Activated CD4-positive, alpha-beta T cell treated with anti-CD3 and anti-CD28 coated beads, Interleukin-10, Interleukin-2, amounts not matched to agents 100 ng/mL and 50 ng/mL, durations not matched to agents 16 hours and 8 hours (primary cell): ENCODE results near the gene TF.

Experiments used
- DNase-seq: peaks from one replicate; pipeline ENCODE4 v3.0.0-alpha.2; 2020

The TF gene

DNA sequence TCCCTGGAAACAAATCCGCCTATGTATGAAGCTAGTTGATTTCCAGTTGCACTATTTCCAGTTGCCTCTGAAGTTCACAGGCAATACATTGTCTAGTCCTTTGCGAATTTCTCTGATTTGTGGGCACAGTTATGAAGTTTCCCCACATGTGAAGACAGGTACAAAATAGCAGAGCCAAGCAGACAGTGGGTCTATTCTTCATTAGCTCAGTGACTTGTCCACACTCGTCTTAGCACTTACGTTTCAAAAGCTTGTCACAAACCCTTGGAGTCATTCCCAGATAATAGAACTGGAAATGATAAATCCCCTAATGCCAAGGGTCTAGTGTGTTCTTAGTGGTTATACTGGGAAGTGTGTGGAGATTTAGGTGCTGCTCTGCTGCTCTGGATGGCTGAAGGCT, 73.9 kb downstream of the TF start:
- DNase-seq = no peak

DNA sequence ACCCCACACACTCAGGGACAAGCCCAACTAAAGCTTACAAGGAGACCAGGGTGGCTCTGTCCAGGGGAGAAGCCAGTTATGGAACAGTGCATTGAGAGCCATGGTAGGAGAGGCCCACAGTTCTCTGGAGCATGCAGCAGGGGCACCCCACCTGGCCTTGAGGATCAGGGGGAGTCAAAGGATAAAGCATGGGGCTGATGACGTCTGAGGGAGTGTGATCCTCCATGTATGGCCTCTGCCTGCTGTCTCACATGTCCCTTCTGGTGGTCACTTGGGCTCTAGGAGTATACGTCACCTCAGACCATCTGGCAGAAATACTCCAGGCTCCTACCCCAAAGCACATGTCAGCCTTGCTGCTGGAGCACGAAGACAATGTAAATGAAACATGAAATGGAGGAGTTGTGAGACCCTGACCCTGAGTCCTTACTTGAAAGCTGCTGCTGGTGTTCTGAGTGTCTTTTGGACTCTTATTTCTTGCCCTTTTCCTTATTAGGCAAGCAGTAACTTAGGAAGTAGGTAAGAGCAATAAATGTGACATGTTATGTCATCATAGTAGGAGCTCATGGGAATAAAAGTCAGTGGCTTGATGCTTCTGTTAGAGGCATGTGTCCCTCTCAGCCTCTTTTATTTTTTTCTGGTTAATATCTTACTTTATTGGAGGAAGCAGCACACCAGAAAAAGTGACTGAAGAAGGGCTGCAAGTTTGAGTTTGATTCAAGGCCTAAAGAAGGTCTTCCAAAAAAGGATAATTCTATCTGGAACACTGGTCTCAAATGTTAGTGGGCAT, 74.9 kb downstream of the TF start:
- no peak for DNase-seq

DNA sequence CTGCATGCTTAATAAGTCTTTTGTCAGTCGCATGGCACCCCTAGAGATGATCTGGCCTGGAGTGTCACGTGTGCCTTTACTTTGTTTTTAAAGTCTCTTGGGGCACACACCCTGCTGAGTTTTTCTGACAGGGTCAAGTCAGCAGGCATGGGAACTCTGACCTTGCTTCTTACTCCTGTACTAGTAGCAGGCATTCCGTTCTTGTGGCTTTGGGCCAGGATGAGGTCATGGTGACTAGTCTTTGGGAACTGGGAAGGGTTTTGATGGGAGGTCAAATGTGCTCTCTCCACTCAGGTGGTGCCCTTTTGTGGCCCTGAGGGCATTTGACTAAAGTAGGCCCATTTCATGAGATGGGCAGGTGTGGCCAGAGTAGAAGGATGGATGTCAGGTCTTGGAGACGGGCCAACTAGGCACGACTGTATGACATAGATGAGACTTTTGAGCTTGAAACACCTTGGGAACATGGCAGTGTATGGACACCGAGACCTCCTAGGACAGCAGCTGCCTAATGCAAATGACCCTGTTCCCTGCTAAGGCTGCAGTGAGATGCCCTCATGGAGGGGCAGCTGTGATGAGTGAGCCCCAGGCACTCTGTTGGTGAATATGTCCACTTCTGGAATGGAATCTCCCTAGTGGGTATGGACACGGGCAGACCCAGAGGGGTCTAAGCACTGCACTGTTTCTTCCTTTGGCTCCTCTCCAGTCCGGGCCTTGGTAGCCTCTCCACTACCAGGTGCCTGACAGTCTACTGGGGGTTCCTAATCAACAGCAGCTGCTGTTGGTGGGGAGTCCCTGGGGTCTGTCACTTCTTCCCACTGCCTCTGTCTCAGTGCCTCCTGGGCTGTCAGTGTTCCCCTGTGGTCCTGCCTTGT, 75.8 kb downstream of the TF start:
- no peak for DNase-seq

GRCh38 chr3:133824961-133825485, 78.8 kb downstream of the TF start:
- no peak for DNase-seq

GRCh38 chr3:133825969-133826727, 80.0 kb downstream of the TF start:
- no peak for DNase-seq

DNA sequence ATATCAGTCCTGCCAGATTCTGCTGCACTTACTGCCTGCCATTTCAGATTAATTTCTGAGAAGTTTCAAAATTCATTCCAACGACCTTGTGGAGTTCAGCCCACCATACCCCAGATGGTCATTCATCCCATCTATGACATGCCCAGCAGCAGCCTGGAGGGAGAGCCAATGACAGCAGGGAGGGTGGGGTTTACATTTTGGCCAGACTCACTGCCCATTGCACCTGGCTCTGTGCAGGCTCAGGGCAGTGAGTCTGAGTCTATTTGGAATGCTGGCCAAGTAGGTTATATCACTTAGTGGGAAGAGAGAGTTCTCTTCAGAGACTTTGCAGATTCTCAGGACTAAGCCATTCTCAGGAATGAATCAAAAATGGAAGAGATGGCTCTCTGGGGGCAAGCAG, 80.9 kb downstream of the TF start:
- DNase-seq = no peak

- no peak for DNase-seq
These were observed 81.5 kb downstream of the TF start for GRCh38 chr3:133827684-133828083.

GRCh38 chr3:133828576-133829309, 82.5 kb downstream of the TF start:
- no peak for DNase-seq

- DNase-seq = no peak
These were observed 83.1 kb downstream of the TF start for GRCh38 chr3:133829310-133829707.

DNA sequence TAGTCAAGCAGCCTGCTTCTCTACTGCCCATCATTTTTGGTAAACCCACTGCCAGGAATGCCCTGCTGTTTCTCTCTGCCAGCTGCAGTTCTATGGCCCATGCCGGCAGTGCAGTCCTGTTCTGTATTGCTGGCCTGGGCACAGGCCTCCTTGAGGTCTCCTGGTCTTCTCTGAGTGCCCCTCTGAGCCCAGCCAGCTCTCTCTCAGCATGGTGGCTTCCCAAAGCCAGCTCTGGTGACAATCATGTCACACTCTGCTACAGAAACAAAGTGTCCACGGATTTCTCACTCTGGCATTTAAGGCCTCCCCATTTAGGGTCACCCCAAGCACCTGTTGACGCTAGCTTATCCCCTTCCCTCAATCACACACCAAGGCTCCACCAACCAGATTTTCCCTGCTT, 83.9 kb downstream of the TF start:
- no peak for DNase-seq

DNA sequence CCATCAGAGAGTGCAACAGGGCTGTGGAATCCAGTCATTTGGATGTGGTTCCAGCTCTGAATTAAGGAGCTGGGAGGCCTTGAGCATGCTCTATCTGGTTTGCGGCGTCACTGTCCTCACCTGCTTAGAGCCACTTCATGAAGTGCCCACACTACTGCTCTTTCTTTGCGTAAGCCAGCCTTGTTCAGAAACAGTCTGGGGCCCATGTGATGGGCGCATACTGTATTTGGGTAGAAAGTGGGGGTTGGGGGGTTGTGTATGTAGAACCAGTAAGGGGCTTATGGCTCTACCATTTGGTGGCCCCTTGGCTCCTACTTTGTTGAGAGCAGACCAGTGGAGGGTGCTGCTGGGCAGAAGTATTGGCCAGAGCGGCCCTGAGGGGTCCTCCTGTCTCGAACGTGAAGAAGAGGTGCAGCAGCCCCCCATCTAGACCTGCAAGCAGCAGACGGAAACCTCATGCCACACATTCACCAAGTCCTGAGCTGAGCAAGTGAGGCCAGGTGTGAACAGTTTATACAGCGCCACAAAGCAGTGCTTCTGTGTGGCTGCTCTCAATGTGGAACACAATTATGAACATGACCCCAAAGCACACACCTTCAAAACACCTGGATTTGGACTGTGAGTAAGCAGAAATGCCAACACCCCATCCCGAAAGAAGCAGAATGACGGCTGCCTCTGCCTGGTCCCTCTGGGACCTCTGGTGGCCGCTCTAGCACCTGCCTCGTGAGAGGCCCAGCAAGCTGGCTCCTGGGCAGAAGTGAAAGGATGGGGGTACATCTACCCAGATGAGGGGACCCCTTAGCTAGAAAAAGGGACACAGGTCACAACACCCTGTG, 86.0 kb downstream of the TF start:
- no peak for DNase-seq

GRCh38 chr3:133832802-133833144, 86.6 kb downstream of the TF start:
- DNase-seq = no peak

DNA sequence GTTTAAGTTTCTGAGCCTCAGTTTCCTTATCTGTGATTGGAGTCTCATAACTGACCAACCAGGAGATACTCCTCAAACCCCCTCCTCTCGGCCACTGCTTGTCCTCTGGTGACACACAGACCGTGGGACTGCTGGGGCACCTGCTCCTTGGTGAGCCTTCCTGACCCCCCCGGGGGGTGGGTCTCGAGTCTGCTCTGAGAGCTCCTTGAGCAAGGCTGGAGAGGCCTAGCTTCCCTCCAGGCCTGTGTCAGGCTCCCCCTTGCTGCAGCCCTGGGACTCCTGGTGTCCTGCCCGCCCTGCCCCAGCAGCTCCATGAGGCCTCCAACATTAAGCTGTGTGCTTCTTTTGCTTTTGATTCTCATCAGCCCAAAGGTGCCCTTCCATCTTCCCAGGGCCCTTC, 87.1 kb downstream of the TF start:
- DNase-seq = no peak

GRCh38 chr3:133833880-133834620, 87.9 kb downstream of the TF start:
- DNase-seq = no peak

GRCh38 chr3:133834621-133835417, 88.6 kb downstream of the TF start:
- no peak for DNase-seq

DNA sequence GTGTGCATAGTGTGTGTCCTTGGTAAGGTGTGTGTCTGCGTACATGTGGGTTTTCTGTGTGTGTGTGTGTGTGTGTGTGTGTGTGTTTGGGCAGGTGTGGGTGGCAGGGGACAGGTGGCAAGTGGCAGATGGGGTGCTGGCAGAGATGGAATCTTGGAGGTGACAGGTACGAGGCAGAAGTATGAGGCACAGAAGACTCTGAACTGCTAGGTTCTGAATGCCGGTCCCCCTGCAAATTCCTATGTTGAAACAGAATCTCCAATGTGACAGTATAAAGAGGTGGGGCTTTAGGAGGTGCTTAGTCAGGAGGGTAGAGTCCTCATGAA, 89.2 kb downstream of the TF start:
- no peak for DNase-seq

DNA sequence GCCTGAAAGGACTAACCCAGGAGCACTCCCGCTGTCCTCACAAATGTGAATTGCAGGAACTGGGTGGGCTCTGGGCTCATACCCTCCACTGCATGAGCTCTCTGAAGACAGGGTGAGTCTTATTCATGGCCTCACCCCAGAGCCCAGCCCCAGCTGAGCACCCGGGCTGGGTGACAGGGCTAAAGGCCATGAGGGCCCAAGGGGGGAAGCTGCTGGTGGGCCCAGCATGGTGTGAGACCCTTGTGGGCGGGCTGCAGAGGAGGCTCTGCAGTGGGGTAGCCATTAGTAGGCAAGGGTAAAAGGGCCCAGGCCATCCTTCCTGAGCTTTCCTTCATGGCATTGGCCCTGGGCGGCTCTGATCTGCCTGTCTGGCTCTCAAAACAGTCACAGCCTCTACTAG, 89.8 kb downstream of the TF start:
- DNase-seq = no peak

- DNase-seq = no peak
These were observed 90.4 kb downstream of the TF start for GRCh38 chr3:133836497-133837158.

GRCh38 chr3:133837487-133838295, 91.5 kb downstream of the TF start:
- no peak for DNase-seq
